LNCaP clone FGC (cell line): ENCODE results near the gene DDAH1.
"Not testable (repeated sequence)": the region's sequence is repeated elsewhere in the genome, so short reads cannot be mapped to it uniquely, and the experiment has no call there.

ENCODE experiments used
- DNase-seq: peaks from one replicate; pipeline ENCODE4 v3.0.0-alpha.2; 2011; ENCODE audit warnings: low read depth
- H3K4me3 ChIP-seq: 2 replicates; pipeline ENCODE4 v1.5.1; 2011; ENCODE audit warnings: mild to moderate bottlenecking, low read depth, low read length, control low read depth
- CTCF ChIP-seq: IDR thresholded peaks from 2 replicates; pipeline ENCODE4 v1.5.1; 2012; ENCODE audit warnings: mild to moderate bottlenecking; ENCODE audit not compliant: control insufficient read depth, insufficient read depth; ENCODE audit errors: extremely low read depth

The DDAH1 gene

GRCh38 chr1:85465099-85465785 lies at the start of gene DDAH1:
TSS of gene DDAH1 (minus strand) at chr1:85465159. CDS start at chr1:85465045, 114 bp downstream.
- H3K4me3 ChIP-seq, result peak within 1 kb of the TSS; percentile 68
- DNase-seq, result no peak
- no peak for TF ChIP-seq CTCF

- H3K4me3 ChIP-seq, DNase-seq: not testable (repeated sequence)
These were observed 49.0 kb upstream of the DDAH1 start for GRCh38 chr1:85513998-85514397.

GRCh38 chr1:85504417-85504816 lies 39.5 kb upstream of the DDAH1 start:
- DNase-seq, result no peak
- no peak overlapping the region for H3K4me3 ChIP-seq
- no peak for TF ChIP-seq CTCF

GRCh38 chr1:85502625-85503083 lies 37.7 kb upstream of the DDAH1 start:
- DNase-seq, result peak; percentile 62
- no peak overlapping the region for H3K4me3 ChIP-seq
- TF ChIP-seq CTCF, result peak; percentile 58

- no peak overlapping the region for H3K4me3 ChIP-seq
- no peak for DNase-seq
- no peak for TF ChIP-seq CTCF
These were observed 37.2 kb upstream of the DDAH1 start for GRCh38 chr1:85502171-85502570.

- DNase-seq, result no peak
- no peak for TF ChIP-seq CTCF
- H3K4me3 ChIP-seq, result no peak overlapping the region
These were observed 36.5 kb upstream of the DDAH1 start for GRCh38 chr1:85501355-85501898.

GRCh38 chr1:85496941-85497582 lies 32.1 kb upstream of the DDAH1 start:
- no peak for DNase-seq
- no peak for TF ChIP-seq CTCF

More at GRCh38 chr1:85496941-85497582, 32.1 kb upstream of the DDAH1 start:
- H3K4me3 ChIP-seq, result no peak overlapping the region
